HFFc6 (cell line): ENCODE measurements around the gene FEN1. TPM values are rescaled to one million over a fixed set of nuclear protein-coding genes. Genes with fewer than 3 reads are reported as not detected.

ENCODE experiments used
- DNase-seq: peaks from one replicate; pipeline ENCODE4 v3.0.0-alpha.2; 2018
- H3K27ac Mint-ChIP-seq: 2 replicates; pipeline ENCODE4 v1.8.0; 2020; ENCODE audit warnings: mild to moderate bottlenecking, mixed read lengths
- H3K27me3 Mint-ChIP-seq: 2 replicates; pipeline ENCODE4 v1.8.0; 2021; ENCODE audit warnings: mild to moderate bottlenecking, moderate library complexity, mixed read lengths; ENCODE audit not compliant: insufficient read depth
- H3K36me3 Mint-ChIP-seq: 2 replicates; pipeline ENCODE4 v1.8.0; 2021; ENCODE audit warnings: low read depth, mixed read lengths
- H3K4me1 Mint-ChIP-seq: 2 replicates; pipeline ENCODE4 v1.8.0; 2020; ENCODE audit warnings: low read depth, mixed read lengths
- H3K4me3 Mint-ChIP-seq: 2 replicates; pipeline ENCODE4 v1.8.0; 2020; ENCODE audit warnings: mild to moderate bottlenecking, moderate library complexity, mixed read lengths
- H3K9me3 Mint-ChIP-seq: 2 replicates; pipeline ENCODE4 v1.8.0; 2020; ENCODE audit warnings: mild to moderate bottlenecking, mixed read lengths
- total RNA-seq, 6 experiments: library from RNA; stranded (reverse); fragmentation: NEBNext Ultra II Directional; extraction: Animal tissue kit (Norgen Biotek cat#: 25700); gene quantifications; 2 replicates in 1 of 6; 3 replicates in 5 of 6; pipeline ENCODE4 v1.2.3, GENCODE V29; 2021
- TF ChIP-seq, protein P1 (sequence below): fragments of 200-600 bp; sonication (generic); IDR thresholded peaks from 2 replicates; pipeline ENCODE4 v1.5.0; 2021; ENCODE audit warnings: antibody characterized with exemption, mild to moderate bottlenecking

Gene FEN1
- total RNA-seq, 6 experiments from 2014 or later, result 25.6 to 45.6 (median 37.4) TPM

DNA sequence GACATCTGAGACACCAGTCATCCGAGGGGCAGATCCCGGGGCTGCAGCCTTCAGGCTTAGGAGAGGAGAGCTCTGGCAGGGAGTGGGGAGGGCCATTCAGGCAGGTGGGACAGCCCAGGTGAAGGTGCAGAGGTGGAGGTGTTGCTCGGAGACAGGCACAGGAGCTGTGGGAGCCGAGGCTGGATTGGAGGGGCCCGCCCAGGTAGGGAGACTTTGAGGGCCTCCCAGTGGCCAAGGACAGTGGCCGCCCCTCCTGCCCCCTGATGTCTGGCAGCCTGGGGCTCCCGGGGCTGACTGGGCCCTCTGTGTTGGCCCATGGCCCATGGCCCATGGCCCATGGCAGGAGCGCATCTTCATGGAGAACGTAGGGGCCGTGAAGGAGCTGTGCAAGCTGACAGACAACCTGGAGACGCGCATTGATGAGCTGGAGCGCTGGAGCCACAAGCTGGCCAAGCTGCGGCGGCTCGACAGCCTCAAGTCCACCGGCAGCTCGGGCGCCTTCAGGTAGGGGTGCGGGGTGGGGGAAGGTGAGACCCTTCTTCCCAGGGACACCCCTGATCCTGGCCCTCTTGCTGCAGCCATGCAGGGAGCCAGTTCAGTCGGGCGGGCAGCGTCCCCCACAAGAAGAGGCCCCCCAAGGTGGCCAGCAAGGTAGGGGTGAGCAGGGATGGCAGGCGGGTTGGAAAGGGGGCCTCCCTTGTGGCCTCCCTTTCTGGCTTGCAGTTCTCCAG lies 13.6 kb upstream of the FEN1 start:
- H3K36me3 Mint-ChIP-seq, result no peaks in the 10 kb centered on the region
- TF ChIP-seq, protein P1, sequence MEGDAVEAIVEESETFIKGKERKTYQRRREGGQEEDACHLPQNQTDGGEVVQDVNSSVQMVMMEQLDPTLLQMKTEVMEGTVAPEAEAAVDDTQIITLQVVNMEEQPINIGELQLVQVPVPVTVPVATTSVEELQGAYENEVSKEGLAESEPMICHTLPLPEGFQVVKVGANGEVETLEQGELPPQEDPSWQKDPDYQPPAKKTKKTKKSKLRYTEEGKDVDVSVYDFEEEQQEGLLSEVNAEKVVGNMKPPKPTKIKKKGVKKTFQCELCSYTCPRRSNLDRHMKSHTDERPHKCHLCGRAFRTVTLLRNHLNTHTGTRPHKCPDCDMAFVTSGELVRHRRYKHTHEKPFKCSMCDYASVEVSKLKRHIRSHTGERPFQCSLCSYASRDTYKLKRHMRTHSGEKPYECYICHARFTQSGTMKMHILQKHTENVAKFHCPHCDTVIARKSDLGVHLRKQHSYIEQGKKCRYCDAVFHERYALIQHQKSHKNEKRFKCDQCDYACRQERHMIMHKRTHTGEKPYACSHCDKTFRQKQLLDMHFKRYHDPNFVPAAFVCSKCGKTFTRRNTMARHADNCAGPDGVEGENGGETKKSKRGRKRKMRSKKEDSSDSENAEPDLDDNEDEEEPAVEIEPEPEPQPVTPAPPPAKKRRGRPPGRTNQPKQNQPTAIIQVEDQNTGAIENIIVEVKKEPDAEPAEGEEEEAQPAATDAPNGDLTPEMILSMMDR, result no peak
- DNase-seq, result no peak
- no peaks in the 10 kb centered on the region for H3K9me3 Mint-ChIP-seq
- no peak overlapping the region for H3K4me3 Mint-ChIP-seq
- peaks cover 5% of the 10 kb centered on the region for H3K4me1 Mint-ChIP-seq
- no peak overlapping the region for H3K27ac Mint-ChIP-seq
- H3K27me3 Mint-ChIP-seq, result peaks cover 16% of the 10 kb centered on the region

DNA sequence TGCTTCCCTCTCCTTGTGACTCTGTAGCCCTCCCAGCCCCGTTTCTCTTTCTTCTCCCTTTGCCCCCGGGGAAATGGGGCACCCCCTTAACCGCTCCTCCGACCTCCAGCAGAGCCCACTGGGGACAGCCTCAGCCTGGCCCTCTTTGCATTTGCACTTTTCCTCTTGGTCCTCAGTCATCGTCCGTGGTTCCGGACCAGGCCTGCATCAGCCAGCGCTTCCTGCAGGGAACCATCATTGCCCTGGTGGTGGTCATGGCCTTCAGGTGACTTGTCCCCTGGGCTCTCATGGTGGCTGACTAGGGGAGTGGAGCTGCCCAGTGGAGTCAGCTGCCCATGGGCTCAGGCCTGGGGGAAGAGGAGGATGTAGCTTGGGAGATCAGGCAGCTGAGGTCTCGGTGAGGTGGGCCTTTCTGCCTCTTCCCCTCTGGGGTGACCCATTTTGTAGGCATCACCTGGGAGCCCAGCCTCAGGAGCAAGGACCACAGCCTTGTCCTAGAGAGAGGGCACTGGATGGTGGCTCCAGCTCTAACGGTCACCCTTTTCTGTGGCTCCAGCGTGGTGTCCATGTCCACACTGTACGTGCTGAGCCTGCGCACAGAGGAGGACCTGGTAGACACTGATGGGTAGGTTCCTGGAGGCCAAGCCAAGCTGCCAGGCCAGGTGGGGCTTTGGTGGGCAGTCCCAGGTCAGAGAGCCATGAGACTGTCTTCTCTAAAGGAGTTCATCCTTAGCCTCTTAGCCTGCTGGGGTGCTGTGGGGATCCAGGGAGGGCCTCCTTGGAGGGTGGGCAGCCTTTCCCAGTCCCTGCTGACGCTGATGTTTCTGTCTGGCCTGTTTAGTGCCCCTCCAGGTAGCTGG lies 12.8 kb upstream of the FEN1 start:
- TF ChIP-seq, protein P1, result no peak
- H3K36me3 Mint-ChIP-seq, result no peaks in the 10 kb centered on the region
- peaks cover 8% of the 10 kb centered on the region for H3K4me1 Mint-ChIP-seq
- H3K27me3 Mint-ChIP-seq, result peaks cover 13% of the 10 kb centered on the region
- H3K9me3 Mint-ChIP-seq, result no peaks in the 10 kb centered on the region
- DNase-seq, result no peak
- H3K27ac Mint-ChIP-seq, result no peak overlapping the region
- no peak overlapping the region for H3K4me3 Mint-ChIP-seq

DNA sequence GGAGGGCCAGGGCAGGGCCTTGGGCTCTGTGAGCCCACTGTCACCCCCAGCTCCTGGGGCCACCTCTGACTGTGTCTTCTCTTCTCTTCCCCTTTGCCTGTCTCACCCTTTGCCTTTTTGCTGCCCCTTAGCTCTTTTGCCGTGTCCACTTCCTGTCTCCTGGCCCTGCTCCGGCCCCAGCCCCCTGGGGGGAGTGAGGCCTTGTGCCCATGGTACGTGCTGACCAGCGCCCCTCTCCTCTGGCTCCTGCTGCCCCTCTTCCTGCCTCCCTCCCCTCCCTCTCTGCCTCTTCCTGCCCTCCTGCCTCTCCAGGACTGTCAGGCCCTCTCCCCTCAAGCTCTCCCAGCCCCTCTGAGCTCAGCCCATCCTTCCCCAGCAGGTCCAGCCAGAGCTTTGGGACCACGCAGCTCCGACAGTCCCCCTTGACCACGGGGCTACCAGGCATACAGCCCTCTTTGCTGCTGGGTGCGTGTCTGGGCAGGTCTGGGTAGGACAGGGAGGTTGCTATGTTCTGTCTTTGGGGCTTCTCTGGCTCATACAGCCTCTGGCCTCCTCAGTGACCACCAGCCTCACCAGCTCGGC lies 12.0 kb upstream of the FEN1 start:
- Mint-ChIP-seq H3K27ac (no peak overlapping the region), H3K4me3 (no peak overlapping the region), H3K36me3 (no peaks in the 10 kb centered on the region), H3K4me1 (peaks cover 8% of the 10 kb centered on the region), H3K27me3 (peaks cover 8% of the 10 kb centered on the region), H3K9me3 (no peaks in the 10 kb centered on the region)
- no peak for DNase-seq
- TF ChIP-seq, protein P1, result no peak

DNA sequence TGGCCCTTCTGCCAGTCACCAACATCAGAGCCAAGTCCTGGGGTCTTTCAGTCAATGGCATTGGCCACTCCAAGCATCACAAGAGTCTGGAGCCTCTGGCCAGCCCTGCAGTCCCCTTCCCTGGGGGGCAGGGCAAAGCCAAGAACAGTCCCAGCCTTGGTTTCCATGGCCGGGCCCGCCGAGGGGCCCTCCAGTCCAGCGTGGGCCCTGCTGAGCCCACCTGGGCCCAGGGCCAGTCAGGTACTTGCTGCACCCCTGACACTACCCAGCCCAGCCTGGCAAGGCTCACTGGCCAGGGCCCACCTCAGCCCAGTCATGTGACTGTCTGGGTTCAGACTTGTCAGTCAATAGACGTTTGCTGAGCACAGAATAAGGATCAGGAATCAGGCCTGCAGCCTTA lies 11.1 kb upstream of the FEN1 start:
- Mint-ChIP-seq H3K27ac (no peak overlapping the region), H3K27me3 (peaks cover 7% of the 10 kb centered on the region), H3K4me3 (no peak overlapping the region), H3K36me3 (no peaks in the 10 kb centered on the region), H3K4me1 (peaks cover 8% of the 10 kb centered on the region), H3K9me3 (no peaks in the 10 kb centered on the region)
- TF ChIP-seq, protein P1, result no peak
- DNase-seq, result no peak

DNA sequence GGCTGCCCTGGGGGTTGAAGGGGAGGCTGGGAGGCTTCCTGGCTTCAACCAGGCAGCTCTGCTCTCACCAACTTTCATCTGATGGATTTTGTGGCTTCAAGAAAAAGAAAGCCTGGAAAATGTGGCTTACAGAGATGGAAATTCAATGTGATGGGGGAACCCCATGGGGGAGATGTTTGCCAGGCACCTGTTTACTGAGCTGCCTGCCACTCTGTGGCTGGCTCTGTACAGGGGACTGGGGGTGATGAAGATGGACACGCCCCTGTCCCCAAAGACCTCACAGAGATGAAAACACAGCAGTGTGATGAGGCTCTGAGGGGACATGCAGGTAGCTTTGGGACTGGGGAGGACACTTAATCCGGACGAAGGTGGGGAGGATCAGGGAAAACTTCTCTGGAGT lies 10.4 kb upstream of the FEN1 start:
- H3K27ac Mint-ChIP-seq, result no peak overlapping the region
- H3K9me3 Mint-ChIP-seq, result no peaks in the 10 kb centered on the region
- H3K4me1 Mint-ChIP-seq, result peaks cover 8% of the 10 kb centered on the region
- TF ChIP-seq, protein P1, result no peak
- H3K27me3 Mint-ChIP-seq, result peaks cover 6% of the 10 kb centered on the region
- no peak overlapping the region for H3K4me3 Mint-ChIP-seq
- H3K36me3 Mint-ChIP-seq, result no peaks in the 10 kb centered on the region
- DNase-seq, result no peak
